Breast epithelium (tissue), 3 donors: ENCODE results near the gene PRR5L.

Source experiments
- POLR2A ChIP-seq: fragments of 450-650 bp; IDR thresholded peaks from one replicate; pipeline ENCODE4 v1.6.1; 2016; ENCODE audit warnings: antibody characterized with exemption, mild to moderate bottlenecking, moderate library complexity
- POLR2AphosphoS5 ChIP-seq, 3 donors: sonication (generic); formaldehyde crosslinking; IDR thresholded peaks; one replicate each; pipeline ENCODE4 v1.6.1; 2017; ENCODE audit warnings: antibody characterized with exemption in 3 of 3
- TF ChIP-seq, protein P1 (sequence below), 3 donors: fragments of 450-650 bp; IDR thresholded peaks; one replicate each; pipeline ENCODE4 v1.5.1; 2016 to 2017; ENCODE audit warnings: antibody characterized with exemption in 3 of 3, mild to moderate bottlenecking in 3 of 3, moderate library complexity in 3 of 3

- TF ChIP-seq POLR2A (no peak), POLR2AphosphoS5 (IDR thresholded peaks at IDR 0.05) (no peak)
- TF ChIP-seq, protein P1, sequence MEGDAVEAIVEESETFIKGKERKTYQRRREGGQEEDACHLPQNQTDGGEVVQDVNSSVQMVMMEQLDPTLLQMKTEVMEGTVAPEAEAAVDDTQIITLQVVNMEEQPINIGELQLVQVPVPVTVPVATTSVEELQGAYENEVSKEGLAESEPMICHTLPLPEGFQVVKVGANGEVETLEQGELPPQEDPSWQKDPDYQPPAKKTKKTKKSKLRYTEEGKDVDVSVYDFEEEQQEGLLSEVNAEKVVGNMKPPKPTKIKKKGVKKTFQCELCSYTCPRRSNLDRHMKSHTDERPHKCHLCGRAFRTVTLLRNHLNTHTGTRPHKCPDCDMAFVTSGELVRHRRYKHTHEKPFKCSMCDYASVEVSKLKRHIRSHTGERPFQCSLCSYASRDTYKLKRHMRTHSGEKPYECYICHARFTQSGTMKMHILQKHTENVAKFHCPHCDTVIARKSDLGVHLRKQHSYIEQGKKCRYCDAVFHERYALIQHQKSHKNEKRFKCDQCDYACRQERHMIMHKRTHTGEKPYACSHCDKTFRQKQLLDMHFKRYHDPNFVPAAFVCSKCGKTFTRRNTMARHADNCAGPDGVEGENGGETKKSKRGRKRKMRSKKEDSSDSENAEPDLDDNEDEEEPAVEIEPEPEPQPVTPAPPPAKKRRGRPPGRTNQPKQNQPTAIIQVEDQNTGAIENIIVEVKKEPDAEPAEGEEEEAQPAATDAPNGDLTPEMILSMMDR (IDR thresholded peaks at IDR 0.05), result no peak
These were observed 12.5 kb downstream of the PRR5L start for GRCh38 chr11:36308577-36308976.
